K562 (cell line): Measurements from ENCODE around the gene TRIM38. TPM values are rescaled to one million over a fixed set of nuclear protein-coding genes. Genes with fewer than 3 reads are reported as not detected.

ENCODE experiments used
- CEBPG ChIP-seq, 3 experiments: fragments of 200-800 bp in 1 of 3; sonication (Bioruptor generic) in 1 of 3; sonication (generic) in 1 of 3; formaldehyde crosslinking in 1 of 3; IDR thresholded peaks in 2 of 3; conservative IDR thresholded peaks in 1 of 3; 2 replicates each; pipeline versions ENCODE4 v1.6.1 to v1.8.0; 2016 to 2022; ENCODE audit warnings: missing compliant biosample characterization in 2 of 3, missing genetic modification characterization in 2 of 3, mild to moderate bottlenecking in 1 of 3, missing genetic modification reagents in 1 of 3
- HLTF ChIP-seq: fragments of 450-650 bp; IDR thresholded peaks from 2 replicates; pipeline ENCODE4 v1.6.1; 2016
- KDM2B ChIP-seq: fragments of 250-450 bp; sonication (Bioruptor Pico); IDR thresholded peaks from 2 replicates; pipeline ENCODE4 v1.8.0; 2021; ENCODE audit warnings: mild to moderate bottlenecking, moderate library complexity
- MAFF ChIP-seq: IDR thresholded peaks from 2 replicates; pipeline ENCODE4 v1.6.1; 2012; ENCODE audit warnings: low read length, improper control_type of control experiment
- MAZ ChIP-seq, 2 experiments: fragments of 450-650 bp in 1 of 2; sonication (generic) in 1 of 2; formaldehyde crosslinking; IDR thresholded peaks in 1 of 2; conservative IDR thresholded peaks in 1 of 2; 2 replicates each; pipeline versions ENCODE4 v1.4.0 to v1.5.0; 2020; ENCODE audit warnings: mild to moderate bottlenecking in 1 of 2, missing genetic modification reagents in 1 of 2
- MLX ChIP-seq, 2 experiments: fragments of 450-650 bp in 1 of 2; sonication (generic) in 1 of 2; formaldehyde crosslinking; conservative IDR thresholded peaks; 2 replicates each; pipeline versions ENCODE4 v1.4.0 to v1.8.1; 2020 to 2022; ENCODE audit warnings: mild to moderate bottlenecking in 1 of 2, missing genetic modification reagents in 1 of 2
- NCOA1 ChIP-seq: fragments of 450-650 bp; IDR thresholded peaks from 2 replicates; pipeline ENCODE4 v1.6.1; 2016; ENCODE audit warnings: low read depth
- RNF2 ChIP-seq: sonication (generic); IDR thresholded peaks from 2 replicates; pipeline ENCODE4 v1.6.1; 2016
- SMARCA5 ChIP-seq: fragments of 450-650 bp; IDR thresholded peaks from 2 replicates; pipeline ENCODE4 v1.6.1; 2016
- SOX6 ChIP-seq: fragments of 450-650 bp; IDR thresholded peaks from 2 replicates; pipeline ENCODE4 v1.6.1; 2014; ENCODE audit warnings: mild to moderate bottlenecking
- SREBF1 ChIP-seq: fragments of 150-350 bp; IDR thresholded peaks from 2 replicates; pipeline ENCODE4 v1.6.1; 2014; ENCODE audit warnings: antibody characterized with exemption, low read depth, low read length, borderline replicate concordance
- ZC3H11A ChIP-seq: IDR thresholded peaks from 2 replicates; pipeline ENCODE4 v1.6.1; 2012; ENCODE audit warnings: low read depth, low read length, improper control_type of control experiment
- ZNF165 ChIP-seq: fragments of 250-450 bp; sonication (Bioruptor Pico); IDR thresholded peaks from 2 replicates; pipeline ENCODE4 v1.4.0; 2020; ENCODE audit warnings: borderline replicate concordance
- ZNF318 ChIP-seq, 2 experiments: fragments of 450-650 bp; IDR thresholded peaks; 2 replicates each; pipeline ENCODE4 v1.6.1; 2016; ENCODE audit warnings: mild to moderate bottlenecking in 2 of 2, borderline replicate concordance in 1 of 2, low read depth in 1 of 2, moderate library complexity in 1 of 2
- polyA plus RNA-seq, 8 experiments: library from polyadenylated mRNA; depleted of rRNA in 4 of 8; stranded (reverse) in 5 of 8; unstranded in 3 of 8; fragments of >200 nt; fragmentation: Nextera tagmentation in 2 of 8; fragmentation: Illumina TruSeq in 1 of 8; extraction: Ambion mirVana in 2 of 8; extraction: Trizol in 1 of 8; gene quantifications; 2 replicates each; pipeline versions ENCODE4 v1.2.1 to v1.2.3, GENCODE V29; 2011 to 2014; ENCODE audit warnings: inconsistent platforms in 1 of 8, missing spikeins in 1 of 8
- total RNA-seq, 7 experiments: library from RNA; depleted of rRNA in 6 of 7; stranded (reverse); fragments of >200 nt in 6 of 7; fragmentation: Illumina TruSeq in 2 of 7; extraction: Trizol in 2 of 7; gene quantifications; 2 replicates each; pipeline versions ENCODE4 v1.2.1 to v1.2.3, GENCODE V29; 2011 to 2021; ENCODE audit warnings: low replicate concordance in 1 of 7
- TF ChIP-seq, protein P1 (sequence below): fragments of 450-650 bp; IDR thresholded peaks from 2 replicates; pipeline ENCODE4 v1.6.1; 2017; ENCODE audit warnings: mild to moderate bottlenecking, moderate library complexity

The TRIM38 gene
- total and polyA plus RNA-seq, 9 of the 15 experiments (the other 6 are each of a cell fraction or from before 2014, with no cell fraction given): 1.7 to 6.7 (median 6.3) TPM

DNA sequence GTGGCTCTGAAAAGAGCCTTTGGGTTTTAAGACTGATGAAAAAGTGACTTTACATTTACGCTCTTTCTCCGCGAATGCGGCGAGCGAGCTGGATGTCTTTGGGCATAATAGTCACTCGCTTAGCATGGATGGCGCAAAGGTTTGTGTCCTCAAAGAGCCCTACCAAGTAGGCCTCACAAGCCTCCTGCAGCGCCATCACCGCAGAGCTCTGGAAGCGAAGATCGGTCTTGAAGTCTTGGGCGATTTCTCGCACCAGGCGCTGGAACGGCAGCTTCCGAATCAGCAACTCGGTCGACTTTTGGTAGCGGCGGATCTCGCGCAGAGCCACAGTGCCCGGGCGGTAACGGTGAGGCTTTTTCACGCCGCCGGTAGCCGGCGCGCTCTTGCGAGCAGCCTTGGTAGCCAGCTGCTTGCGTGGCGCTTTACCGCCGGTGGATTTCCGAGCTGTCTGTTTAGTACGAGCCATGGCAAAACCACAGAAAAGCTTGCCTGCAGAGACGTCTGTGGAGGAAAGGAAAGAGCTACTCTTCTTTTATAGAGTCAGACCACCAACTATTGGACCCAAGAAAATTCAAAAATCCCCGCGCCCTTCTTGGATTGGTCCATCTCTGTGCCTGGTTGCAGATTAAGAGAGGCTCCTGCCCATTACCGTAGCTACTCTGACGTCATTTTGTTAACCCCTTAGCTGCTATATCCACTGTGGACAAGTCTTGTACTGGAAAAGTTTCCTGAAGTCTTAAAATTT lies 69.2 kb downstream of the TRIM38 start (continued):
- TF ChIP-seq ZNF318 (IDR thresholded peaks at IDR 0.05; ENCODE audit: borderline replicate concordance in 1 of 2, low read depth in 1 of 2): peak in 1 of 2 experiments; percentile 57; a peak in 2 of 4 replicates
- no peak for TF ChIP-seq ZNF165 (CRISPR knock-in tag)
- no peak for TF ChIP-seq SMARCA5
- TF ChIP-seq RNF2: peak; percentile 99
- 0 out of 2 replicates have a peak, but pooled peaks have one; percentile 12 for TF ChIP-seq CEBPG (CRISPR knock-in tag; IDR thresholded peaks at IDR 0.05)
- peak in 1 of 2 experiments; percentile 73; a peak in 2 of 4 replicates for TF ChIP-seq CEBPG (tag; conservative IDR thresholded peaks at IDR 0.05 in 1 of 2, IDR thresholded peaks at IDR 0.05 in 1 of 2)
- TF ChIP-seq ZC3H11A: peak; percentile 52; the same call in 1 of the 2 replicates
- 0 out of 2 replicates have a peak, but pooled peaks have one; percentile 79 for TF ChIP-seq HLTF
- no peak; the same call in 1 of the 2 replicates for TF ChIP-seq SREBF1
- TF ChIP-seq MLX (CRISPR knock-in tag; conservative IDR thresholded peaks at IDR 0.05): peak; percentile 91 to 98
- TF ChIP-seq MAFF: peak; percentile 18; the same call in 1 of the 2 replicates
- TF ChIP-seq, protein P1, sequence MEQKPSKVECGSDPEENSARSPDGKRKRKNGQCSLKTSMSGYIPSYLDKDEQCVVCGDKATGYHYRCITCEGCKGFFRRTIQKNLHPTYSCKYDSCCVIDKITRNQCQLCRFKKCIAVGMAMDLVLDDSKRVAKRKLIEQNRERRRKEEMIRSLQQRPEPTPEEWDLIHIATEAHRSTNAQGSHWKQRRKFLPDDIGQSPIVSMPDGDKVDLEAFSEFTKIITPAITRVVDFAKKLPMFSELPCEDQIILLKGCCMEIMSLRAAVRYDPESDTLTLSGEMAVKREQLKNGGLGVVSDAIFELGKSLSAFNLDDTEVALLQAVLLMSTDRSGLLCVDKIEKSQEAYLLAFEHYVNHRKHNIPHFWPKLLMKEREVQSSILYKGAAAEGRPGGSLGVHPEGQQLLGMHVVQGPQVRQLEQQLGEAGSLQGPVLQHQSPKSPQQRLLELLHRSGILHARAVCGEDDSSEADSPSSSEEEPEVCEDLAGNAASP: no peak
- TF ChIP-seq KDM2B: peak; percentile 96
- peak; percentile 79 for TF ChIP-seq SOX6
- peak; percentile 64 to 73; a peak in 3 of 4 replicates for TF ChIP-seq MAZ (CRISPR knock-in tag; conservative IDR thresholded peaks at IDR 0.05 in 1 of 2, IDR thresholded peaks at IDR 0.05 in 1 of 2)
- TF ChIP-seq NCOA1: peak; percentile 29; the same call in 1 of the 2 replicates
